GM23248 (cell line): ENCODE data around the gene SSRP1. TPM values are rescaled to one million over a fixed set of nuclear protein-coding genes. Genes with fewer than 3 reads are reported as not detected.

ENCODE experiments used
- DNase-seq: peaks from one replicate; pipeline ENCODE4 v3.0.0-alpha.2; 2015
- H2AFZ ChIP-seq: fragments of 200-600 bp; sonication (generic); 2 replicates; pipeline ENCODE4 v1.6.1; 2016; ENCODE audit warnings: antibody characterized with exemption
- H3F3A ChIP-seq: fragments of 200-600 bp; sonication (generic); 2 replicates; pipeline ENCODE4 v1.6.1; 2016; ENCODE audit warnings: mild to moderate bottlenecking, antibody characterized with exemption, mixed run types; ENCODE audit not compliant: insufficient read depth
- H3K27ac ChIP-seq: fragments of 200-600 bp; sonication (generic); 2 replicates; pipeline ENCODE4 v1.5.1; 2016; ENCODE audit warnings: mild to moderate bottlenecking
- H3K27me3 ChIP-seq: fragments of 200-600 bp; sonication (generic); replicated peaks from 2 replicates; pipeline ENCODE4 v1.6.1; 2016; ENCODE audit warnings: mild to moderate bottlenecking; ENCODE audit not compliant: insufficient read depth
- H3K36me3 ChIP-seq: fragments of 200-600 bp; sonication (generic); 2 replicates; pipeline ENCODE4 v1.6.1; 2016; ENCODE audit warnings: low read depth, mild to moderate bottlenecking
- H3K4me1 ChIP-seq: fragments of 200-600 bp; sonication (generic); 2 replicates; pipeline ENCODE4 v1.6.1; 2016; ENCODE audit warnings: mild to moderate bottlenecking; ENCODE audit not compliant: insufficient read depth
- H3K4me2 ChIP-seq: fragments of 200-600 bp; sonication (generic); one replicate; pipeline ENCODE4 v1.6.1; 2016; ENCODE audit warnings: mild to moderate bottlenecking; ENCODE audit not compliant: unreplicated experiment
- H3K4me3 ChIP-seq: fragments of 200-600 bp; sonication (generic); 2 replicates; pipeline ENCODE4 v1.5.1; 2016; ENCODE audit warnings: mild to moderate bottlenecking
- H3K79me2 ChIP-seq: fragments of 200-600 bp; sonication (generic); 2 replicates; pipeline ENCODE4 v1.6.1; 2016; ENCODE audit warnings: mild to moderate bottlenecking; ENCODE audit not compliant: insufficient read depth
- H3K9ac ChIP-seq: fragments of 200-600 bp; sonication (generic); 2 replicates; pipeline ENCODE4 v1.6.1; 2016; ENCODE audit warnings: mild to moderate bottlenecking
- H3K9me2 ChIP-seq: fragments of 200-600 bp; sonication (generic); 2 replicates; pipeline ENCODE4 v1.6.1; 2016; ENCODE audit warnings: mixed run types, mild to moderate bottlenecking, moderate library complexity; ENCODE audit not compliant: insufficient read depth
- H3K9me3 ChIP-seq: fragments of 200-600 bp; sonication (generic); one replicate; pipeline ENCODE4 v1.6.1; 2017; ENCODE audit warnings: low read depth
- H4K20me1 ChIP-seq: fragments of 200-600 bp; sonication (generic); 2 replicates; pipeline ENCODE4 v1.6.0; 2016; ENCODE audit not compliant: insufficient read depth
- EZH2 ChIP-seq: fragments of 200-600 bp; sonication (generic); IDR thresholded peaks from 2 replicates; pipeline ENCODE4 v1.6.1; 2018; ENCODE audit warnings: antibody characterized with exemption, mild to moderate bottlenecking; ENCODE audit not compliant: insufficient read depth, poor library complexity, severe bottlenecking
- EZH2phosphoT487 ChIP-seq: fragments of 200-600 bp; sonication (generic); IDR thresholded peaks from 2 replicates; pipeline ENCODE4 v1.6.1; 2018; ENCODE audit warnings: antibody characterized with exemption, moderate library complexity, mild to moderate bottlenecking, low read depth; ENCODE audit not compliant: insufficient read depth
- WGBS, 2 experiments: methylation state at CpG; one replicate each; pipeline ENCODE4 v1.1.6; 2015 to 2017; ENCODE audit warnings: low lambda C conversion rate in 2 of 2, low coverage in 1 of 2; ENCODE audit errors: missing lambda C conversion rate in 2 of 2; 5-methylcytosine and 5-hydroxymethylcytosine counted together
- in situ Hi-C: fragments of 300-500 bp; cut with MboI; formaldehyde crosslinking; loops from 2 replicates; pipeline ENCODE4 v1.15.0; 2020
- polyA plus RNA-seq: library from polyadenylated mRNA; unstranded; fragments of >200 nt; fragmentation: Nextera tagmentation; extraction: Ambion mirVana; gene quantifications from 2 replicates; pipeline ENCODE4 v1.2.1, GENCODE V29; 2016
- total RNA-seq: library from RNA; depleted of rRNA; stranded (reverse); fragments of >200 nt; shearing (Covaris generic); gene quantifications from 2 replicates; pipeline ENCODE4 v1.2.3, GENCODE V29; 2014

Gene SSRP1
- total and polyA plus RNA-seq, 2 experiments from 2014 or later, result 29.3 to 76.2 TPM

GRCh38 chr11:57344826-57345225 lies 9.1 kb upstream of the SSRP1 start:
- Histone ChIP-seq H3K9me2 (no peaks in the 10 kb centered on the region), H3F3A (no peaks in the 10 kb centered on the region), H4K20me1 (no peaks in the 10 kb centered on the region), H3K9me3 (no peaks in the 10 kb centered on the region), H3K4me3 (no peak overlapping the region), H3K9ac (no peak overlapping the region), H3K79me2 (no peaks in the 10 kb centered on the region), H3K27ac (no peak overlapping the region), H3K4me2 (no peak overlapping the region), H3K27me3 (no peaks in the 10 kb centered on the region), H2AFZ (peak overlapping the region; percentile 80), H3K4me1 (no peaks in the 10 kb centered on the region), H3K36me3 (no peaks in the 10 kb centered on the region)
- no peak for DNase-seq
- TF ChIP-seq EZH2 (no peak), EZH2phosphoT487 (no peak)
- in situ Hi-C loops, result no loop called here
- 78 to 85% methylated on average over 10 of the region's 10 CpGs for WGBS, 2 experiments

- no peaks in the 10 kb centered on the region for H3K9me3 ChIP-seq
- no peaks in the 10 kb centered on the region for H3K36me3 ChIP-seq
- no peaks in the 10 kb centered on the region for H3F3A ChIP-seq
- H3K4me2 ChIP-seq, result no peak overlapping the region
- H3K9me2 ChIP-seq, result no peaks in the 10 kb centered on the region
- in situ Hi-C loops, result no loop called here
- H3K79me2 ChIP-seq, result no peaks in the 10 kb centered on the region
- TF ChIP-seq EZH2phosphoT487 (no peak), EZH2 (no peak)
- WGBS, 2 experiments, result 69 to 76% methylated on average over 7 of the region's 7 CpGs
- no peak overlapping the region for H2AFZ ChIP-seq
- no peaks in the 10 kb centered on the region for H4K20me1 ChIP-seq
- no peak overlapping the region for H3K9ac ChIP-seq
- no peaks in the 10 kb centered on the region for H3K4me1 ChIP-seq
- H3K27ac ChIP-seq, result no peak overlapping the region
- no peak for DNase-seq
- no peak overlapping the region for H3K4me3 ChIP-seq
- H3K27me3 ChIP-seq, result no peaks in the 10 kb centered on the region
Measured at GRCh38 chr11:57343825-57344224, 8.1 kb upstream of the SSRP1 start.

- Histone ChIP-seq H3K27ac (no peak overlapping the region), H3K4me2 (no peak overlapping the region), H3F3A (no peaks in the 10 kb centered on the region), H3K9ac (no peak overlapping the region), H3K9me2 (no peaks in the 10 kb centered on the region), H2AFZ (no peak overlapping the region), H3K4me3 (no peak overlapping the region), H3K79me2 (no peaks in the 10 kb centered on the region), H3K9me3 (no peaks in the 10 kb centered on the region), H4K20me1 (no peaks in the 10 kb centered on the region), H3K36me3 (no peaks in the 10 kb centered on the region), H3K4me1 (no peaks in the 10 kb centered on the region), H3K27me3 (no peaks in the 10 kb centered on the region)
- no peak for TF ChIP-seq EZH2
- TF ChIP-seq EZH2phosphoT487, result no peak
- 84 to 85% methylated on average over 11 of the region's 11 CpGs for WGBS, 2 experiments
- DNase-seq, result no peak
- in situ Hi-C loops, result no loop called here
Measured at GRCh38 chr11:57342702-57343101, 7.0 kb upstream of the SSRP1 start.

GRCh38 chr11:57341250-57341808 lies 5.6 kb upstream of the SSRP1 start:
- H3K36me3 ChIP-seq, result no peaks in the 10 kb centered on the region
- H3K4me3 ChIP-seq, result no peak overlapping the region
- peaks cover 6% of the 10 kb centered on the region for H3K79me2 ChIP-seq
- H3K9ac ChIP-seq, result no peak overlapping the region
- H3K9me2 ChIP-seq, result no peaks in the 10 kb centered on the region
- DNase-seq, result no peak
- no peaks in the 10 kb centered on the region for H3K27me3 ChIP-seq
- TF ChIP-seq EZH2phosphoT487 (no peak), EZH2 (no peak)
- H3F3A ChIP-seq, result no peaks in the 10 kb centered on the region
- no peak overlapping the region for H3K27ac ChIP-seq
- no peak overlapping the region for H3K4me2 ChIP-seq
- no peaks in the 10 kb centered on the region for H3K9me3 ChIP-seq
- no peak overlapping the region for H2AFZ ChIP-seq
- WGBS, 2 experiments, result 72 to 77% methylated on average over 6 of the region's 6 CpGs
- no peaks in the 10 kb centered on the region for H4K20me1 ChIP-seq
- H3K4me1 ChIP-seq, result peaks cover 3% of the 10 kb centered on the region; the same call in 1 of the 2 replicates
- in situ Hi-C loops, result no loop called here
